HG02678 (cell line): ENCODE results near the gene ZBTB9.

Source experiments
- ATAC-seq: cut with Tn5 transposase; IDR thresholded peaks from one replicate; pipeline ENCODE4 v1.9.1; 2021; ENCODE audit warnings: mild to moderate bottlenecking, moderate library complexity; ENCODE audit not compliant: unreplicated experiment

Gene ZBTB9, protein sequence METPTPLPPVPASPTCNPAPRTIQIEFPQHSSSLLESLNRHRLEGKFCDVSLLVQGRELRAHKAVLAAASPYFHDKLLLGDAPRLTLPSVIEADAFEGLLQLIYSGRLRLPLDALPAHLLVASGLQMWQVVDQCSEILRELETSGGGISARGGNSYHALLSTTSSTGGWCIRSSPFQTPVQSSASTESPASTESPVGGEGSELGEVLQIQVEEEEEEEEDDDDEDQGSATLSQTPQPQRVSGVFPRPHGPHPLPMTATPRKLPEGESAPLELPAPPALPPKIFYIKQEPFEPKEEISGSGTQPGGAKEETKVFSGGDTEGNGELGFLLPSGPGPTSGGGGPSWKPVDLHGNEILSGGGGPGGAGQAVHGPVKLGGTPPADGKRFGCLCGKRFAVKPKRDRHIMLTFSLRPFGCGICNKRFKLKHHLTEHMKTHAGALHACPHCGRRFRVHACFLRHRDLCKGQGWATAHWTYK

DNA sequence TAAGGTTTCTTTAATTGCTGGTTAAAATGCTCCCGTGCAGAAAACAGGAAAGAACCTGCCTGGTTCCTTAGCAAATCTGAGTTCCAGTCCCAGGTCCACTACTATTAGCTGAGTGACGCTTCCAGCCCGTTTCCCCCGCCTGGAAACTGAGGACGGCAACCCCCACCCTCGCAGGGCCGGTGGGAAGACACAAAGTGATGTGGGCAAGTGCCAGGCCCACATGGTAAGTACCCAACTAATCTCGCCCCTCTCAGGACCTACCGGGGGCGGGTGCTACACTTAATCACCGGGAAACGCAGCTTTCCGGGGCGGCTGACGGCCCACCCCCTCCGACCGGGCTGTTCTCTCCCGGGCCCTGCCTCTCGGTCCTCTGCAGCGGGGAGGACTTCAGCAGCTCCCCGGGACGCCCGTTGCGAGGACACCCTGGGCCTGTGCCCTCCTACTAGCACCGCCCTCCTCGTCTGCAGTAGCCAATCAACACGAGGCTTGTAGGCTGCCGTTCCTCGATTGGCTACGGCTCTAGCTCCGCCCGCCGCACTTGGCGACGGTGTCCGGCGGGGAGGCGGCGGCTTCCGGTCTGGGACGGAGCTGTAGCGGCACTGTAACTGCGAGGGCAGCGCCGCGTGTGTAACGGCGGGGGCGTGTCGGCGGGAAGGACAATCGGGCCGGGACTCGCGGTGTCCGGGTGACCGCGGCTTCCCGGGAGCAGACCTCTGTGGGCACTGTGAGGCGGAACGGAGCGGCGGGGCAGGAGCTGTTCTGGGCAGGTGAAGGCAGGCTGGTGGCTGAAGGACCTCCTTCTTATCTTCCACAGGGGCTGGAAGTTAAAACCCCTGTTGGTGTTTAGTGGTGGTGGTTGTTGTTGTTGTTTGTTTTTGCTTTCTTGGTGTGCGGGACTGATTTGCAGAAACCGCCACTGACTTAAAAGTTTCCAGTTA lies at the start of gene ZBTB9:
ZBTB9 (plus strand) TSS at position 568 of the 938 bp plus-strand sequence. CDS start 525 bp downstream, outside the sequence.
- ATAC-seq = peak; percentile 99

DNA sequence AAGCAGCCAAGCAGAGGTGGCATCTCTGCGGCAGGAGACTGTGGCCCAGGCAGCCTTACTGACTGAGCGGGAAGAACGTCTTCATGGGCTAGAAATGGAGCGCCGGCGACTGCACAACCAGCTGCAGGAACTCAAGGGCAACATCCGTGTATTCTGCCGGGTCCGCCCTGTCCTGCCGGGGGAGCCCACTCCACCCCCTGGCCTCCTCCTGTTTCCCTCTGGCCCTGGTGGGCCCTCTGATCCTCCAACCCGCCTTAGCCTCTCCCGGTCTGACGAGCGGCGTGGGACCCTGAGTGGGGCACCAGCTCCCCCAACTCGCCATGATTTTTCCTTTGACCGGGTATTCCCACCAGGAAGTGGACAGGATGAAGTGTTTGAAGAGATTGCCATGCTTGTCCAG lies 49.5 kb upstream of the ZBTB9 start:
- no peak for ATAC-seq

DNA sequence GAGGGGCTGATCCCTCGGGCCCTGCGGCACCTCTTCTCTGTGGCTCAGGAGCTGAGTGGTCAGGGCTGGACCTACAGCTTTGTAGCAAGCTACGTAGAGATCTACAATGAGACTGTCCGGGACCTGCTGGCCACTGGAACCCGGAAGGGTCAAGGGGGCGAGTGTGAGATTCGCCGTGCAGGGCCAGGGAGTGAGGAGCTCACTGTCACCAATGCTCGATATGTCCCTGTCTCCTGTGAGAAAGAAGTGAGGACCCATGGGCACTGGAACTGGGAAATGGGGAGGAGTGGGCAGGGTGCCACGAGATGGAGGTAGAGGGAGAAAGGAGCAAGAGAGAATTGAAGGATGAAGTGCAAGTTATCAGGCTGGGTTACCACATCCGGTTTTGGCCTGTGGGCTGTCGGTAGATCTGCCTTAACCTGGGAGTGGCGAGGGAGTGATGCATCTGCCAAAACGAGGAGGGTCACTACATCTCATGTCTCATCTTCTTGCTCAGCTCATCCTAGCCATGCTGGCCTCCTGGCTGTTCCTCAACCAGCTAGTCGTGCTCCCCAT lies 48.9 kb upstream of the ZBTB9 start:
- ATAC-seq = no peak

DNA sequence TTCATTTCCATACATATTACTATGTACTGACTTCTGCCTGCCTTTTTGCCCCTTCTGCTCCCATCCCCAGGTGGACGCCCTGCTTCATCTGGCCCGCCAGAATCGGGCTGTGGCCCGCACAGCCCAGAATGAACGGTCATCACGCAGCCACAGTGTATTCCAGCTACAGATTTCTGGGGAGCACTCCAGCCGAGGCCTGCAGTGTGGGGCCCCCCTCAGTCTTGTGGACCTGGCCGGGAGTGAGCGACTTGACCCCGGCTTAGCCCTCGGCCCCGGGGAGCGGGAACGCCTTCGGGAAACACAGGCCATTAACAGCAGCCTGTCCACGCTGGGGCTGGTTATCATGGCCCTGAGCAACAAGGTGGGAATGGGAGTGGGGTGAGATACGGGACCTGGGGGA lies 48.2 kb upstream of the ZBTB9 start:
- ATAC-seq = no peak

DNA sequence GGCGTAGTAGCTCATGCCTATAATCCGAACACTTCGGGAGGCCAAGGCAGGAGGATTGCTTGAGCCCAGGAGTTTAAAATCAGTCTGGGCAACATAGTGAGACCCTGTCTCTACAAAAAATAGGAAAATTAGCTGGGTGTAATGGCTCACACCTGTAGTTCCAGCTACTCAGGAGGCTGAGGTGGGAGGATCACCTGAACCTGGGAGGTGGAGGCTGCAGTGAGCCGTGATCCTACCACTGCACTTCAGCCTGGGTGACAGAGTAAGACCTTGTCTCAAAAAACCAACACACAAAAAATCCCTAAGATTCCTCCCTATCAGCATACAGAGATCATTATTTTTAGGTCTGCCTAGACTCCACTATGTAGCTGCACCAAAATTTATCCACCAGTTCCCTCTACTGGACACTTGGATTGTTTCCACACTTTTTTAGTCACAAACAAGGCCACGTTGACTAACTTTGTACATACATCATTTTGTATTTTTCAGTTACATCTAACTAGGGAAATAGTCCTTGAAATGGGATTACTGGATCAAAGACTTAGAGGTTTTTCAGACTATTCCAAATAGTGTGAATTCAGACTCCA lies 47.2 kb upstream of the ZBTB9 start:
- ATAC-seq = no peak

DNA sequence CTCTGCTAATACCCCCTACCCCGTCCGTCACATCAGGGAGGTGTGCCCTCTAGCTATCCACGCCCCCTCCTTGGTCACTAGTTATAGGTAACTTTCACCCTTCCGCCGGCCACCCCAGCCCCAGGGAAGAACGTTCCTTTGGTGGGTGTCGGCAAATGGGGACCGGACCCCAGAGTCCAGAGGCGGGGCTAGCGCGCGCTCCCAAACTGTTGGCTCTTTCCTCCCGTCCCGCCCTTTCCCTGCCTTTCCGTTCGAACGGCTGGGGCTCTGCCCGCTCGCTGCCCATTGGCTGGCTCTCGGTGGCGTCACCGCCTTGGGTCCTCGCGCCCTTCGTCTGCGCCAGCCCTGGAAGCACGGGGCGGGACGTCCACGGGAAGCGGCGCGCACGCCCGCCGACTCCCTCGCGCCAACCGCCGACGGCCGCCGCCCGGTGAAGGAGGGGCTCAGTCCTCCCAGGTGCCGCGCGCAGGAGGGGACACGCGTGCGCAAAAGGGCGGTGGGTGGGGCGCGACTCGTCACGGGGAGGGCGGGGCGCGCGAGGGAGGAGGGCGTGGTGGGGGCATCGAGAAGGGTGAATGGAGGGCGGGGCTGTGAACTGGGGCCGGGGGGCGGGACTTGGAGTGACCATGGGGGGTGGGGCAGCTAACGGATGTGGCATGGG lies 44.2 kb upstream of the ZBTB9 start:
- ATAC-seq = peak; percentile 90

DNA sequence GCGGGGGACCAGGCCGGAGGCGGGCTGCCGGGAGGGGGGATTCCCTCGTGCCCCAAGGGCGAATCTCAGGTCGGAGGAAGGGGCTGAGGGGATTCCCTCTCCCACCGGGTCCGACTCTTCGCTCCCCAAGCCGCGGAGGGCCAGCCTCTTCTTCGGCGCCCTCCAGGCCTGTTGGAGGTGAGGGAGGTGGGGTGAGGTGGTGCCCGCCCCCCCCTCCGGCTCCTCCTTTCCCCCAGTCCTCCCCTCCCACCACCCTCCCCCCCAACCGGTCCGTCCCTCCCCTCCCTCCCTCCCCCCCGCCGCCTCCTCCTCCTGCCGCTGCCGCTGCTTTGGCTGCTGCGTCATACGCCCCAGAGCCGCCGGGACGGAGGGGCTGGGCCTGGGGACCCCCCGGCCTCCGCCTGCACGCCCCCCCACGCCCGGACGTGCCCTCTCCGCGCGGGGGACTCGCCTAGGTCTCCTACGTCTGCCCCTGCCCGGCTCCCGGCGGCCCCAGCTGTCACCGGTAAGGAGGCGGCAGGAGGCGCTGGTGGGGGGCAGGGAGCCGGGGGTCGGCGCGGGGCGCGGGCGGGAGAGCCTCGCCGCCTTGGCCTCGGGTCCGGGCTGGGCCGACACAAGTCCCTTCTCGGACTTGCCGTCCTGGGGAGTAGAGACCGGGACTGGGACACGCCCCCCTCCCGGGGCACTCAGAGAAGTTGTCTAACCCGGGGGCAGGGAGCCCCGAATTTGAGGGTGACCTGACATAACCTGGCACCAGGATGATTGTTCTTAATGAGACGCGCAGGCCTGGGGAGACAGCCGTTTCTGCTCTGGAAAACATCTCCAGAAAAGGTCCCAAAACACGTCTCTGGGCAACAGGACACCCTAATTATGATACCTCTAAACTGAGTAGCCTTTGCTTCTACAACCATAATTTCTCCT lies 43.4 kb upstream of the ZBTB9 start, which contains the start of gene PHF1:
PHF1 (plus strand) TSS at position 304 of the 921 bp plus-strand sequence. CDS start 1,250 bp downstream, outside the sequence.
- peak; percentile 27 for ATAC-seq

DNA sequence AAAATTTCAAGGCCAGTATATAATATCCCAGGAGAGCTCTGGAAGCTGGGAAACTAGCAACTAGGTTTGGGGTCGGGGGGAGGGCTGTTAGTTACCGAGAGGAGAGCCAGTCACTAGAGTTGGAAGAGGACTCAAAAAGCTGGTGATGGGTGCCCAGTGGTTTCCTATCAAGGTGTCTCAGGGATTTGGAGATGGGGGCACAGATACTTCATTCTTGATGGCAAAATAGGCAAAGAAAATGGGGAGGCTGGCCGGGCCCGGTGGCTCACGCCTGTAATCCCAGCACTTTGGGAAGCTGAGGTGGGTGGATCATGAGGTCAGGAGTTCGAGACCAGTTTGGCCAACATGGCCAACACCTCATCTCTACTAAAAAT lies 42.8 kb upstream of the ZBTB9 start:
- ATAC-seq = no peak

DNA sequence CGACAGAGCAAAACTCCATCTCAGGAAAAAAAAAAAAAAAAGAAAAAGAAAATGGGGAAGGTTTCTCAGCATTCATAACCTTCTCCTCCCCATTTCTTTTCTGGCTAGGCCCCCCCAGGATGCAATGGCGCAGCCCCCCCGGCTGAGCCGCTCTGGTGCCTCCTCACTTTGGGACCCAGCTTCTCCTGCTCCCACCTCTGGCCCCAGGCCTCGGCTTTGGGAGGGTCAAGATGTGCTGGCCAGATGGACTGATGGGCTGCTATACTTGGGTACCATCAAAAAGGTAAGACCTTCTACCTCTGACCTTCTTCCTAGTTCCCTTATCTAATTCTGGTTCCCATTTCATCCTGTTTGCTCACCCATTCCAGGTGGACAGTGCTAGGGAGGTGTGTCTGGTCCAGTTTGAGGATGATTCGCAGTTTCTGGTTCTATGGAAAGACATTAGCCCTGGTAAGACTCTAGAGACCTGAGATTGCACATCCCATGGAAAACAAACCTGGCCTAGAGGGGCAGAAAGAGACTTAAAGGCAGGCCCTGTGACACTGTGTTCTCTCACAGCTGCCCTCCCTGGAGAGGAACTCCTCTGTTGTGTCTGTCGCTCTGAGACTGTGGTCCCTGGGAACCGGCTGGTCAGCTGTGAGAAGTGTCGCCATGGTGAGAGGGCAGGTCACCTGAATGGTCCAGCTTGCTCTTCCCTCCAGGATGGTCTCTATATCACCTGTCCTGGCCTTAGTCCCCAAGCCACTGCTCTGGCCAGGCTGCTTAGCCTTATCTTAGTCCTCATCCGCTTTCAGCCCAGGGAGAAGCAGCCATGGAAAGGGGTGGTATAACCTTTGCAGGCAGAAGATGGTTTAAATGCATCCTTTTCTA lies 42.0 kb upstream of the ZBTB9 start:
- ATAC-seq = no peak

DNA sequence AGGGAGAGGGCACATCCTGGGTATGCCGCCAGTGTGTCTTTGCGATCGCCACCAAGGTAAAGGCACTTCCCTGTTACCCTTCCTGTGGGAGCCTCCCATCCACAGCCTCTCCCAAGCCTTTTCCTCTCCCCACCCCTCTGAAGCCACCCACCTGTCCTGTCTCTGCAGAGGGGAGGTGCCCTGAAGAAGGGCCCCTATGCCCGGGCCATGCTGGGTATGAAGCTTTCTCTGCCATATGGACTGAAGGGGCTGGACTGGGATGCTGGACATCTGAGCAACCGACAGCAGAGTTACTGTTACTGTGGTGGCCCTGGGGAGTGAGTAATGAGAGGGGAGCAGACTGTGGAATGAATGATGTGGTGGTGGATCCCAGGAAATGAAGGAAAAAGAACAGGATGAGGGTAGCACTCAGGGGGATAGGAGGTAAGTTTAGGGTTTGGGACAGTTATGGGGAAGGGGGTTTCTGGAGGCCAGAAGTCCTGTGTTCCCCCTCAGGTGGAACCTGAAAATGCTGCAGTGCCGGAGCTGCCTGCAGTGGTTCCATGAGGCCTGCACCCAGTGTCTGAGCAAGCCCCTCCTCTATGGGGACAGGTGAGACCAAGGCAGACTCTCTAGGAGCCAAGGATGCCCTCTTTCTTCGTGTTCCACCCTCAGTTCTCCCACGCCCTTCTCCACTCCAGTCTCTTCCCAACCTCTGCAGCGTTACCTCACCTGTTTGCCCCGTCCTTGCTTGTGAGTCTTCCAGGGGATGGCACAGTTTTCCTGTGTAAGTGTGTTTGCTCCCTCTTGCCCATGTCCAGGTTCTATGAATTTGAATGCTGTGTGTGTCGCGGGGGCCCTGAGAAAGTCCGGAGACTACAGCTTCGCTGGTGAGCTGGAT lies 40.9 kb upstream of the ZBTB9 start:
- no peak for ATAC-seq

DNA sequence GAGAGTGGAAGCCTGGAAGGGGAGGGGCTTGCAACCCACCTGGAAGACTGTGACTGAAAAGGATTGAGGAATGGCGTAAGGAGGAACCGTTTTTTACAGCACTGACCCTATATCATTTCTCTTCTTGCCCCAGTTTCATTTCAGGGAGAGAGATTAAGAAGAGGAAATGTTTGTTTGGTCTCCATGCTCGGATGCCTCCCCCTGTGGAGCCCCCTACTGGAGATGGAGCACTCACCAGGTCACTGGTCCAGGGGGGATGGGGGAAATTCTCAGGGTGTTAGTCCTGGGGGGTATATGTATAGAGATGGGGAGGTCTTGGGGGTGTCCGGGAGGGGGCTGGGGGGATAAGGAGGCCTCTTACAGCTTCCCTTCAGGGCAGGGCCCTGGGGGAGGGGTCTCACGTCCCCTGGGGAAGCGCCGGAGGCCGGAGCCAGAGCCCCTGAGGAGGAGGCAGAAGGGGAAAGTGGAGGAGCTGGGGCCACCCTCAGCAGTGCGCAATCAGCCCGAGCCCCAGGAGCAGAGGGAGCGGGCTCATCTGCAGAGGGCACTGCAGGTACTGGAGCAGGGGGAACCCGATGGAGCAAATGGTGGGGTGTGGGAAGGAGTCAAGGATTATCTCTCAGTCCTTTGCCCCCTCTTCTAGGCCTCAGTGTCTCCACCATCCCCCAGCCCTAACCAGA lies 39.6 kb upstream of the ZBTB9 start:
- ATAC-seq = no peak

DNA sequence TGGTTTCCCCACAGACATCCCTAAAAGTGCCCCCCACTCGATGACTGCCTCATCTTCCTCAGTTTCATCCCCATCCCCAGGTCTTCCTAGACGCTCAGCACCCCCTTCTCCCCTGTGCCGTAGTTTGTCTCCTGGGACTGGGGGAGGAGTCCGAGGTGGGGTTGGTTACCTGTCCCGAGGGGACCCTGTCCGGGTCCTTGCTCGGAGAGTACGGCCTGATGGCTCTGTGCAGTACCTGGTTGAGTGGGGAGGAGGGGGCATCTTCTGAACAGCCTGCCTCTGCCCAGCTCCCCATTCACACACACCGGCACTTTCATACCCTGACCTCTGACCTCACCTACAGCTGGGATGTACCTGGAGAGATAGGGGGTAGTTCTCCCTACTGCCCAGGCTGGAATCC lies 38.5 kb upstream of the ZBTB9 start:
- no peak for ATAC-seq

DNA sequence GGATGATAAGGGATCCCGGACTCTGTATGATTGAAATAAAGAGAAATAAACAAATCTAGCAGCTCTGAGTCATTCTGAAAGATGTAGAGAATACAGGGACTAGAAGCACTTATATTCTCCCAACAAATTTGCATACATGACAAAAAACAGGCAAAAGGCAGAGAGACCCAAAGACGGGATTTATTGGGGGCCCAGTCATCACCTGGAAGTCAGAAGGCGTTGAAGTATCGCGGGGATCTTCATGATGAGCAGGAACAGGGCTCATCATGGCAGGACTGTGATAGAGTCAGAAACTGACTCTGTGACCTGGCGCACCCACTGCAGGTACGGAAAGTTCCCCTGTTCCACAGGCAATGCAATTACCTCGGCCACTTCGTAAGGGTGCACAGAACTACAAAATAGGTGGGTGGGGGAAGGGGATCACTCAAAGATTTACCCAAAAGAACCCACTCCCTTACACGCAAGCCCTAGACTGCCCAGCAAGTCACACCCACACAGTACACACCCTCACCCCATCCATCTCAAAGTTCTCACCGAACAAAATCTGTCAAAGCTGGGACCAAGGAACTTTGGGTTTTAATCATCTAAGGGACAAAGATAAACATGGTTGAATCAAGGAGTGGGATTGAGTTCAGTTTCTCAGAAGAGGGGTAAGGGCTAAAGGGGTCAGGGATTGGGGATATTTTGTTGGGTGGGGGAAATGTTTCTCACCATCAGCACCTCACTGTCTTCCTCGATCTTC lies 37.8 kb upstream of the ZBTB9 start:
- no peak for ATAC-seq

DNA sequence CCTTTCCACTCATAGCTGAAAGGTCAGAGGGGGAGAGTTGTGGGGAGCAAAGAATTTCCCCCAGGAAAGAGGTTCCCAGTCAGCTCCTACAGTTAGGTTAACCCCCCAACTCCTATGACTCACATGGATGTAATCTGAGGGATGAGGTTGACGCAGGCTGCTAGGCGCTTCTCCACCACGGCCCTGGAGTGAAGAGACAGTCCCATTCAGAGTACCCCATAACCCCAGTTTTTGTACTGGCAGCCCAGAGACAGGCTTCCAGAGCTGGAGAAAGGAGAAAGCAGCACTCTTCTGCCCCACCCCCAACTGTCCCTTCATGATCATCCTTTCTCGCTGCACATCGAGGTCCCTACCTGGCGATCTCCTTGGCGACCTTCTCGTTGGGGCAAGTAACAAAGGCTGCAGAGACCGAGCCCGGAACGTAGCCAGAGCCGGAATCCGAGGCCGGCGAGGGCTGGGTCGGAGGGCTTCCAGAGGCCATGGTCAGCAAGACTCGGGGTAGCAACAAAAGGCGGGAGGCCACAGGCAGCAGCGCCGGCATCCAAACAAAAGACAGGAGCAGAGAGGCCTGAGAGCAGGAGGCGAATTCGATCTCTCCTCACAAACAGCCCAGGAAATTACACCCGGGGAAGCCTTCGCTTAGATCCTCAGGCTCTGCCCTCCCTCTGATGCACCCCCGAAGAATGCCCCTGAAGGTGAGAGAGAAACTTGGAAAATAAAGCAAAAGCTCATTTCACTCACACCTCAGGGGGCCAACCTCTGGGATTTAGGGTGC lies 37.1 kb upstream of the ZBTB9 start:
- ATAC-seq = no peak

DNA sequence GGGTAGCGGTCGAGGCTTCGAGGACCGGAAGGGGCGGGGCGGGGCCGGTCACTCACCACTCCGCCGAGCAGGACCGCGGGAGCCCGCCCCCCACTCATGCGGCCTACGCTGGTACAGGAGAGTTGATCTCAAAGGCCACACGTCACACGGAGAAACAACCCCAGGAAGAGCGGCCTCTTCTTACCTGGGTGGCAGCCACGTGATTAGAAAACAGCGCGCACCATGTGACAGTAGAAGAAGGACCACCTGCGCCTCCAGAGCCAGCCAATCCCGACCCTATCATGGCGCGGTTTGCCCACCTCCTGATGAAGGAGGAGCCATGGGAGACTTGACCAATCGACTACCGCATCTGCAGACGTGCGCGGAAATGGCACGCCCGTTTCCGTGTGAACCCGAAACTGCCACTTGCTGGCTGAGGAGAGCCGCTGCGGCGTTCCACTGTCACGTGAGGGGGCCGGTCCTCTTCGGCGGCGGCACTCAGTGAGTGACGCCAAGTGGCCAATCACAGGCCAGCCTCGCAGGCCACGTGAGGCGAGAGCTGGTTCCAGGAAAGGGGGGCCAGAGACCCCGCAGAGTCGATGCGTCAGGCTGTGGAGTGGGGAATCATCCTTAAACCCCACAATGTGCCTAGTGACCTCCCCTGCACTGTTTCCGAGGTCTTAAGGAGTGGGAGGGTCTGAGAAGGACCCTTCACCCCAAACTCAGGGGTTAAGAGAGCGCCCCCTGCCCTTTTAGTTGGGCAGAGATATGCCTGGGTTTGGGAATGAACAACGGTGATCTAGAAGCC lies 36.3 kb upstream of the ZBTB9 start, which contains the start of gene CUTA:
CUTA (minus strand) TSS at position 205 of the 787 bp plus-strand sequence; CDS start at position 98, 107 bp downstream.
- peak; percentile 91 for ATAC-seq
